MCF 10A (cell line): ENCODE data around the gene RTKN. TPM values are rescaled to one million over a fixed set of nuclear protein-coding genes. Genes with fewer than 3 reads are reported as not detected.

ENCODE experiments used
- BruUV-seq: library from RNA; stranded (reverse); fragments of 400-500 nt; replicated peaks from 2 replicates; lab custom pipeline; 2021; lab: Mats Ljungman, UMichigan
- CTCF ChIA-PET: fragments of 300-600 bp; sonication (Branson Sonifier 250); formaldehyde crosslinking; extraction: SDS; loops from one replicate; lab custom pipeline; 2021; ENCODE audit warnings: antibody characterized with exemption, inconsistent platforms; lab: Yijun Ruan, JAX
- POLR2A ChIA-PET: fragments of 300-600, 350-650 bp; sonication (Branson Sonifier 250); formaldehyde crosslinking; extraction: SDS; loops from one replicate; lab custom pipeline; 2020; ENCODE audit warnings: antibody characterized with exemption, inconsistent platforms; lab: Yijun Ruan, JAX
- DNase-seq: peaks from one replicate; pipeline ENCODE4 v3.0.0-alpha.2; 2018; ENCODE audit not compliant: unreplicated experiment
- H3K27ac Mint-ChIP-seq: one replicate; pipeline ENCODE4 v1.8.0; 2022; ENCODE audit warnings: mild to moderate bottlenecking, low read depth, mixed read lengths; ENCODE audit not compliant: unreplicated experiment
- H3K27me3 Mint-ChIP-seq: one replicate; pipeline ENCODE4 v1.8.0; 2022; ENCODE audit warnings: mixed read lengths; ENCODE audit not compliant: insufficient read depth, unreplicated experiment
- H3K36me3 Mint-ChIP-seq: one replicate; pipeline ENCODE4 v1.8.0; 2022; ENCODE audit warnings: mild to moderate bottlenecking, moderate library complexity, mixed read lengths; ENCODE audit not compliant: insufficient read depth, unreplicated experiment
- H3K4me1 Mint-ChIP-seq: one replicate; pipeline ENCODE4 v1.8.0; 2022; ENCODE audit warnings: mixed read lengths; ENCODE audit not compliant: insufficient read depth, unreplicated experiment
- H3K4me3 Mint-ChIP-seq: one replicate; pipeline ENCODE4 v1.8.0; 2022; ENCODE audit warnings: mild to moderate bottlenecking, moderate library complexity, mixed read lengths; ENCODE audit not compliant: unreplicated experiment
- H3K9me3 Mint-ChIP-seq: one replicate; pipeline ENCODE4 v1.8.0; 2022; ENCODE audit warnings: mixed read lengths; ENCODE audit not compliant: unreplicated experiment
- intact Hi-C: fragments of 100-400 bp; cut with micrococcal nuclease; formaldehyde crosslinking; loops from 2 replicates; pipeline ENCODE4 v1.14.1; 2022
- total RNA-seq: library from RNA; stranded (reverse); gene quantifications from 2 replicates; pipeline ENCODE4 v1.2.3, GENCODE V29; 2022
- TF ChIP-seq, protein P1 (sequence below): fragments of 200-600 bp; IDR thresholded peaks from one replicate; pipeline ENCODE4 v1.8.0; 2022; ENCODE audit warnings: antibody characterized with exemption, mild to moderate bottlenecking; ENCODE audit not compliant: unreplicated experiment

Gene RTKN
- total RNA-seq, 1 experiment from 2014 or later, result 63.0 TPM

- no TSS peak for BruUV-seq
- peaks cover 9% of the 10 kb centered on the region for H3K36me3 Mint-ChIP-seq
- intact Hi-C loops, result no loop called here
- no peaks in the 10 kb centered on the region for H3K27me3 Mint-ChIP-seq
- H3K9me3 Mint-ChIP-seq, result no peaks in the 10 kb centered on the region
- POLR2A ChIA-PET, result no interaction called here
- no peak overlapping the region for H3K4me3 Mint-ChIP-seq
- TF ChIP-seq, protein P1, sequence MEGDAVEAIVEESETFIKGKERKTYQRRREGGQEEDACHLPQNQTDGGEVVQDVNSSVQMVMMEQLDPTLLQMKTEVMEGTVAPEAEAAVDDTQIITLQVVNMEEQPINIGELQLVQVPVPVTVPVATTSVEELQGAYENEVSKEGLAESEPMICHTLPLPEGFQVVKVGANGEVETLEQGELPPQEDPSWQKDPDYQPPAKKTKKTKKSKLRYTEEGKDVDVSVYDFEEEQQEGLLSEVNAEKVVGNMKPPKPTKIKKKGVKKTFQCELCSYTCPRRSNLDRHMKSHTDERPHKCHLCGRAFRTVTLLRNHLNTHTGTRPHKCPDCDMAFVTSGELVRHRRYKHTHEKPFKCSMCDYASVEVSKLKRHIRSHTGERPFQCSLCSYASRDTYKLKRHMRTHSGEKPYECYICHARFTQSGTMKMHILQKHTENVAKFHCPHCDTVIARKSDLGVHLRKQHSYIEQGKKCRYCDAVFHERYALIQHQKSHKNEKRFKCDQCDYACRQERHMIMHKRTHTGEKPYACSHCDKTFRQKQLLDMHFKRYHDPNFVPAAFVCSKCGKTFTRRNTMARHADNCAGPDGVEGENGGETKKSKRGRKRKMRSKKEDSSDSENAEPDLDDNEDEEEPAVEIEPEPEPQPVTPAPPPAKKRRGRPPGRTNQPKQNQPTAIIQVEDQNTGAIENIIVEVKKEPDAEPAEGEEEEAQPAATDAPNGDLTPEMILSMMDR, result no peak
- H3K4me1 Mint-ChIP-seq, result peaks cover 27% of the 10 kb centered on the region
- DNase-seq, result no peak
- no peak overlapping the region for H3K27ac Mint-ChIP-seq
- CTCF ChIA-PET, result interaction anchor here (0.6 to 0.7 kb wide), 2 partner anchors 1133 to 1605 kb away, joined by 4 read pairs; no protein-coding TSS in a partner anchor
These were observed 23.4 kb downstream of the RTKN start for GRCh38 chr2:74418312-74418711.

DNA sequence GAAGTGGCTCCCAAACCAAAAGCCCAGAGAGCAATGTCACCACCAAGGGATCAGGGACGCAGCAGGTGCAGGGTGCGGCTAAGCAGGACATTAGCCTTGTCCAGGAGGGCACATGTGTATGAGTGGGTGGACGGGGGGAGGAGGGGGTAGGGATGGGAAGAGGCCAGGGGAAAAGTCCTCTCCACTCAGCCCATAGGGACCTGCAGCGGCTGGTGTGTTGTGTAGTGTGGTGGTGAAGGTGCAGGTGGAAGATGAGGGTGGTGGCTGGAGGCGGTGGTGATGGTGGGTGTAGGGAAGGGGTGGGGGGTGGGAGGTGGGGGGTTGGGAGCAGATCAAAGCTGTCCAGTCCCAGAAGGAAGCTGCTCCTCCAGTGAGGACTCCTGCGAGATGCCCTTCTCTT lies 24.0 kb downstream of the RTKN start:
- no peaks in the 10 kb centered on the region for H3K27me3 Mint-ChIP-seq
- no peaks in the 10 kb centered on the region for H3K9me3 Mint-ChIP-seq
- no peak overlapping the region for H3K4me3 Mint-ChIP-seq
- peaks cover 23% of the 10 kb centered on the region for H3K4me1 Mint-ChIP-seq
- peaks cover 4% of the 10 kb centered on the region for H3K36me3 Mint-ChIP-seq
- no peak overlapping the region for H3K27ac Mint-ChIP-seq
- TF ChIP-seq, protein P1, result no peak
- intact Hi-C loops, result no loop called here
- DNase-seq, result no peak
- CTCF ChIA-PET, result interaction anchor here (0.7 kb wide), 1 partner anchor 1605 kb away, joined by 4 read pairs; no protein-coding TSS in a partner anchor
- BruUV-seq, result no TSS peak
- POLR2A ChIA-PET, result no interaction called here

GRCh38 chr2:74417197-74417596 lies 24.5 kb downstream of the RTKN start:
- TF ChIP-seq, protein P1, result no peak
- DNase-seq, result no peak
- BruUV-seq, result no TSS peak
- Mint-ChIP-seq H3K9me3 (no peaks in the 10 kb centered on the region), H3K36me3 (no peaks in the 10 kb centered on the region), H3K4me1 (peaks cover 18% of the 10 kb centered on the region), H3K4me3 (no peak overlapping the region), H3K27me3 (no peaks in the 10 kb centered on the region), H3K27ac (no peak overlapping the region)
- ChIA-PET POLR2A (no interaction called here), CTCF (no interaction called here)
- intact Hi-C loops, result no loop called here

DNA sequence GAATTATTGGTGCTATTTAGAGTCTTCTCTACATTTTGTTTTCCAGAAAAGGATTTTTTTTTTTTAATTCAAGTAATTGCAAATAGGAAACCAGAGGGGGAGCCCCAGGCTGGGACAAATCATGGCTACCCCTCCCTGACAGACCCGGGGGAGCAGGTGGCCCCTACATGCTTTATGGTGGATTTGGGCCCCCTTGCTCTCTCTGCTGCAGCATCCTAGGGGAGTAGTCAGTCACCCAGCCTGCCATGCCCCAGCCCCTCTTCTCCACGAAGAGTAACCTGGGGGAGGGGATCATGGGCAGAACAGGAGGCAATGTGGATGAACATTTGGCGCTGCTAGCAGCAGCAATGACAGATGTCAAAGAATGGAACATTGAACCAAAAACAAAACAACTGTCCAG lies 25.0 kb downstream of the RTKN start:
- Mint-ChIP-seq H3K4me3 (no peak overlapping the region), H3K27me3 (no peaks in the 10 kb centered on the region), H3K36me3 (no peaks in the 10 kb centered on the region), H3K27ac (no peak overlapping the region), H3K9me3 (no peaks in the 10 kb centered on the region), H3K4me1 (peaks cover 15% of the 10 kb centered on the region)
- BruUV-seq, result no TSS peak
- ChIA-PET CTCF (no interaction called here), POLR2A (no interaction called here)
- TF ChIP-seq, protein P1, result no peak
- intact Hi-C loops, result no loop called here
- no peak for DNase-seq
